GM21526 (cell line): Measurements from ENCODE around the gene FKBP8.
A peak's percentile ranks its signal among the peaks of the same experiment; 100 is the strongest.
"Not testable (repeated sequence)": the region's sequence is repeated elsewhere in the genome, so short reads cannot be mapped to it uniquely, and the experiment has no call there.

Source experiments
- ATAC-seq: cut with Tn5 transposase; IDR thresholded peaks from one replicate; pipeline ENCODE4 v1.9.1; 2021; ENCODE audit warnings: moderate library complexity; ENCODE audit not compliant: unreplicated experiment, low FRiP score

The FKBP8 gene

DNA sequence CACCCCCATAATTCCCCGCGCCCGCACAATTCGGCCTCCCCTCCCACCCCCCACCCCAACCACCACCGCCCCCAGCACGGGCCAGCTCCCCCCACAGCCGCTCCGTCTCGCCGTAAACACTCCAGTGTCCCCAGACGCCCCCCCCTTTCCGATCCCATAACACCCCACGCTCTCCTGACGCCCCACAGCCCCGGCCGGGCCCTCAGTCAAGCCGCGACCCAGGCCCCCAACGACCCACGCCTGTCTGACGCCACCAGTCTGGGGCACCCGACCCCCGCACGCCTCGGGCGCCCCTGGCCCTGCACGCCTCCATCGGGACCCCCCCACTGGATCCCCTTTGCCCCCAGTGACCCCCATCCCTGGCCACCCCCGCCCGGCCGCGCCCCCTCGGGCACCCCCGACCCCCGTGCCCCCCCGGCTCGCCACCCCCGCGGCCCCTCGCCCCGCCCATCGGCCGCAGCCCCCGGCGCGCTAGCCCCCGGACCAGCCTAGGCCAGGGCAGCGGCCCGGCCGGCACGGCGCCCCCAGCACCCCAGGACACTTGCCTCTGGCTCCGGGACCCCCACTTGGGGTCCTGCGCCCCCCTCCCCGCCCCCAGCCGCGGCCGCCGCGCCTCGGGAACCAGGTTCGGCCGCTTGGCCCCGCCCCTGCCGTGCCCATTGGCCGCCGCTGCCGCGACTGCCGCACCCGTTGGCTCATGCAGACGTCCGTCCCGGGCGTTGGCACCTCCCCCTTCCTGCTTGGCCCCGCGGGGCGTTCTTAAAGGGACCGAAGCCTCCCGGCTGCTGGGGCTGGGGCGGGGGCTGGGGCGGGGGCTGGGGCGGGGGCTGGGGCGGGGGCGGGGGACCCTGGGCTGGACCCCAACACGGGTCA lies at the start of gene FKBP8:
TSS of gene FKBP8 (minus strand) at position 633 of the 873 bp plus-strand sequence. CDS start 1,603 bp downstream, outside the sequence.
- ATAC-seq = peak; percentile 74

DNA sequence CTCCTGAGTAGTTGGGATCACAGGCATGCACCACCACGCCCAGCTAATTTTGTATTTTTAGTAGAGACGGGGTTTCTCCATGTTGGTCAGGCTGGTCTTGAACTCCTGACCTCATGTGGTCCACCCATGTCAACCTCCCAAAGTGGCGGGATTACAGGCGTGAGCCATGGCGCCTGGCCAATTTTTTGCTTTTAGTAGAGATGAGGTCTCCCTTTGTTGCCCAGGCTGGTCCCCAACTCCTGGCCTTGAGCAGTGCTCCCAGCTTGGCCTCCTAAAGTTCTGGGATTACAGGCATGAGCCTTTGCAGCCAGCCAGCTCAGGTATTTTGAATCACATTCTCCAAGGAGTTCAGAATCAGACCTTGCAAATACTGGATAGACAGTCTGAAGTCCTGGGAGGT lies 49.4 kb upstream of the FKBP8 start:
- not testable (repeated sequence) for ATAC-seq

DNA sequence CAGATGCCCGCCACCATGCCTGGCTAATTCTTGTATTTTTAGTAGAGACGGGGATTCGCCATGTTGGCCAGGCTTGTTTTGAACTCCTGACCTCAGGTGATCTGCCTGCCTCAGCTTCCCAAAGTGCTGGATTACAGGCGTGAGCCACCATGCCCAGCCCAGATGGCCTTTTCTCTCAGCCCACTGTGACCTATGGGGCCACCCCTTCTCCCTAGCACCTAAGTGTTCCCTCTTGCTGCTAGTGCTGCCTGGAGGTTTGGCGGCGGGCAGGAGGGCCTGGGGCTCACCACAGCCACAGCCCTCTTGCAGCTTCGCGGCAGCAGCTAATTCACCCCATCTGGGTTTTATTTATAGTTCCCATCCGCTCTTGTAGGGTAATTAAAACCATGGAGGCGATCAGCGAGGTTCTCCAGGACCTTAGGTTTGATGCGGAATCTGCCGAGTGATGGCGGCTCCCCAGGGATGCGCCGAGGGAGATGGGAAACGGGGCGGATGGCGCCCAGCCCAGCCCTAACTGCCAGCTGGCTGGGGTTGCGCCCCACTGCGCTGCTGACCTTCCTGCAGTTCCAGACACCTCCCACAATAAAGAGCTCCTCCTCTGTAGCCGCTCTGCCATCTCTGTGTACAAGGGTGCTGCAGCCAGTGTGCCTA lies 48.5 kb upstream of the FKBP8 start:
- ATAC-seq = no peak

DNA sequence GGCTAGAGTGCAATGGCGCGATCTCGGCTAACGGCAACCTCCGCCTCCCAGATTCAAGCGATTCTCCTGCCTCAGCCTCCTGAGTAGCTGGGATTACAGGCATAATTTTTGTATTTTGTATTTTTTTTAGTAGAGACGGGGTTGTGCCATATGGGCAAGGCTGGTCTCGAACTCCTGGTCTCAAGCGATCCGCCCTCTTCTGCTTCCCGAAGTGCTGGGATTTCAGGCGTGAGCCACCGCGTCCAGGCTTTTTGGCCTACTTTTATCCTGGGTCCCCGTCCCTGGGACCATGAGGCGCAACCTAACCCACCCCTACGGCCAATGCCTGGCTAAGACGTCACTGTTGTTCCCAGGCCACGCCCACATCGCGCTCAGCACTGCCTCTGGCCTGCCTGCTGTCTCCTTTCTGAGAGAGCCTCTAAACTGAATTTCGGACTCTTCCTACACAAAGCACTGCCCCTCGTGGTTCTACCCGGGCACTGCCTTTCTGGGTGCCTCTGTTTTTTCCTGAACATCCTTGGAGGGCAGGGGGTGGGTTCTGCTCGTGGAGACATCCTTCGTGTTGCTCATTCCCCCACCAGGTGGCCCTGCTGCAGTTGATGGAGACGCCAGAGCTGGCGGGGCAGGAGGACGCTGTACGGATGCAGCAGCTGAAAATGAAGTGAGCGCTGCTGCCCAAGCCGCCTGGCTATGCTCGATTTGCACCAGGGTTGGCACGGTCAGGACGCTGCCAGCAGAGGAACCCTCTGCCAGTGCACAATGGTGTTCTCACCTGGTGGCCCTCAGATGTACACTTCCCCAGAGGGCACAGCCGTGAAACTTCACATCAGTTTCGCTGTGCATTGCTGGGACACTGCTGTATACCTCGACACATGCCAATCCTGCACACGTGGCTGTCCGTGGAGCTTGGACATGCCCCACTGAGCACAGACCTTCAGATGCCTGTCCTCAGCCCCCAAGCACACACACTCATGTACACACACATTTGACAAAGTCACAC lies 47.2 kb upstream of the FKBP8 start:
- no peak for ATAC-seq

DNA sequence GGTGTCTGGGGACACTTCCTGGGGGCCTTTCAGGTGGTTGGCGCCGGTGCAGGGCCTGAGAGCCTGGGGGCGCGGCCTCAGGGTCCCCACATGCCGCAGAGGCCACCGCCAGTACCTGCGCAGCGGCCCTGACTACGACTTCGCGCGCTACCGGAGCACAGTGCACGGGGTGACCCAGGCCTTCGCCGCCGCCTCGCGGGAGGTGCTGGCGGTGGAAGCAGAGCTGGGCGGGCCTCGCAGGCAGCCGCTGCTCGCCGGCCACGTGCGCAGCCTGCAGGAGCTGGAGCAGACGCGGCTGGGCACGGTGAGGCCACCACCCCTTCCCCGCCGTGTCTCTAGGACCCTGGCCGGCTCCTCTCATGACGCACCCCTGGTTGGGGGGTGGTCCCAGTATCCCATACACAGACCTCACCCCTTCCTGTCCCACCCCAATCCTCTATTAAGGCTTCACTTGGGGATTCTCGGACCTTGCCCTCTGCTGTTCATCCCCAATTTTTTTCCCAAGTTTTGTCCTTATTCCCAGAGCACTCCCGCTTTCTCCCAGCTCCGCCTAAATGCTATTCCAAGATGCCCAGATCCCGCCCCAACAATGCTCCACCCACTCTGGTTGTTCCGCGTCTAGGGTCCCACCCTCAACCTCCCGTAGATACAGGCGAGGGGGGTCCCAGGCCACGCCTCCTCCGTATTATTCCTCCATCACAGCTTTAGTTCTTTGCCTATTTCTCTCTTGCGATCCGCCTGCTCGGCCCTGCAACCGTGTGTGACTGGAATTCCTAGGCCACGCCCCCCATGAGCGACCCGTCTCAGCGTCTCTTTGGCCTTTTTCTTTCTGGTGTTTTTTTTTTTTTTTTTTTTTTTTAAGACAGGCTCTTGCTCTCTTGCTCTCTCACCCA lies 46.3 kb upstream of the FKBP8 start:
- peak; percentile 31 for ATAC-seq

DNA sequence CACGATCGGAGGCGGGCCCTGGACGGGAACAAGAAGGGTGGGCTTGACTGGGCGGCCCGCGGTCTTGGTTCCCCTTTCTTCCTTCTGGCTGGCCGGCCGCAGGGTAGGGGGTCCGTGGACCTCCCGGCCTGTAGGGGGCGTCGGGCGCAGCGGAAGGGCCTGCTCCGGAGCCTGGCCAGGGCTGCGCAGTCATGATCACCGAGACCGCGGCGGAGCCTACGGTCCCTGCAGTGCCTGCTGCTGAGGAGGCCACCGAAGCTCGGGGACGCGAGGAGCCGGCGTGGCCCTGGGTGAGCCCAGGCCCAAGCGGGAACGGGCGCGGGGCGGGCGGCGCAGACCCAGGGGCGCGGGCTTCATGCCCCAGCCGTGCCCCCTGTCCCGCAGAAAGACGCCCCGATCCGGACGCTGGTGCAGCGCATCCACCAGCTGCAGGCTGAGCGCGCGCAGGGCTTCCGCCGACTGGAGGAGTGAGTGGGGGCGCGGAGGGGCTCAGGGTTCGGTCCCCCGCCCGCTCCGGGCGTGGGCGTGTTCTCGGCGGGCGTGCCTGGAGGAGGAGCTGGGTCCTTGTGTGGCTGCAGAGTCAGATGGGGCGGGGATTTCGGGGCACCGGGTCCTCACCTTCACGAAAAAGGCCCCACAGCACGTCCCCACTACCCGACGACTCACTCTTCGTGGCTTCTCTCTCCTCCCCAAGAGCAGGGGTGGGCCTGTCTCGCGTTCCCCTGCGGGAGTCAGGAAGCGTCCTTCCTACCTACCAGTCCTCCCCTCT lies 45.4 kb upstream of the FKBP8 start, which contains the start of gene REX1BD:
TSS of gene REX1BD (plus strand) at position 188 of the 769 bp plus-strand sequence. CDS start at position 192, 4 bp downstream.
- peak; percentile 55 for ATAC-seq

DNA sequence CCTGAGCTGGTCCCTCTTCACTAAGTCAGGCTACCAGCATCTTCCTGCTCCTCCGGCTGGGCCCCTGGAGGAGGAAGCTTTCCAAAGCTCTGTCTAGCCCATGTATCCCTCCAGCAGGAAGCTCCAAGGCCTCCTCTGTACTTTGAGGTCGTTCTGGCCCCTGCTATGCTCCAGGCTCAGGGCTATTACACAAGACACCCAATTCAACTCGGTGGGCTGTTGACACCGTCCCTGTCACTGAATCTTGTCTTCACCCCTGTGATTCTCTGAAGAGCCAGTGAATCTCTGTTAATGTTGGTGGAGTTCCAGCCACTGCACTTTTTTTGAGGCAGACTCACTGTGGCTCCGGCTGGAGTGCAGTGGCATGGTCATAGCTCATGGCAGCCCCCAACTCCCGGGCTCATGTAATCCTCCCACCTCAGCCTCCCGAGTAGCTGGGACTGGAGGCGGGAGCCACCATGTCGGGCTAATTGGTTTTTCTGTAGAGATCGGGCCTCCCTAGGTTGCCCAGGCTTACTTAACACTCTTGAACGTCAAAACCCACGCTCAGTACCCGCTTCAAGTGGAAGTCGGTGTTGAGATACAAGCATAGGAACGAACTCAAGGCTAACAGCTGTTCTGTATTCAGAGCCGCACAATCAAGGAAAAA lies 44.7 kb upstream of the FKBP8 start:
- ATAC-seq = peak; percentile 5

DNA sequence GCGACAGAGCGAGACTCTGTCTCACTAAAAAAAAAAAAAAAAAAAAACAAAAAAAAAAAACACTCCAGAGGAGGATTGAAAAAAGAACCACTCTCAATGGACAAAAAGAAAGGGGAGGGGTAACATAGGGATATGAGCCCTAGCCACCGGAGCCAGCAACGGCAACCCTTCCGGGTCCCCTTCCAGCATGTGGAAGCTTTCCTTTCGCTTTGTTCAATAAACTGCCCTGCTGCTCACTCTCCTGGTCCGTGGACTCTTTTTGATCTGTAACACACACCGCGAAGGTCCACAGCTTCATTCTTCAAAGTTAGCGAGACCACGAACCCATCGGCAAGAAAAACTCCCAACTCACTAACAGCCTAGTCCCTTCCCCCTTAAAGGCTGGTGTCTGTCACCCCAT lies 44.2 kb upstream of the FKBP8 start:
- no peak for ATAC-seq

DNA sequence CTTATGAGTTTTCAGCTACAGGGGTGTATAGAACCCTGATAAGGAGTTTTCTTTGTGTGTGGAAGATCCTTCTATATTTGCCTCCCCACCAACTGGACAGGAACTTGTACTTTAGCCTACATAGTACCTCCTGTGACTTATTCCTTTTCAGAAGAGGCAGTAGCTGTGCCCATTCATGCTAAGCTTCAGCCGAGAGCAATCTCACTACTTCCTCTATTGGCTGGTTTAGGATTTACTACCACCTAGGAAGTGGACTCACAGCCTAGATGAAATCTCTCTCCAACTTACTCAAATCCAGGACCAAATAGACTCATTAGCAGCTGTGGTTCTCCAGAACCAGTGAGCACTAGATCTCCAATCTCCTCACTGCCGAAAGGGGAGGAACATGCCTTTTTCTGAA lies 42.9 kb upstream of the FKBP8 start:
- ATAC-seq = no peak

DNA sequence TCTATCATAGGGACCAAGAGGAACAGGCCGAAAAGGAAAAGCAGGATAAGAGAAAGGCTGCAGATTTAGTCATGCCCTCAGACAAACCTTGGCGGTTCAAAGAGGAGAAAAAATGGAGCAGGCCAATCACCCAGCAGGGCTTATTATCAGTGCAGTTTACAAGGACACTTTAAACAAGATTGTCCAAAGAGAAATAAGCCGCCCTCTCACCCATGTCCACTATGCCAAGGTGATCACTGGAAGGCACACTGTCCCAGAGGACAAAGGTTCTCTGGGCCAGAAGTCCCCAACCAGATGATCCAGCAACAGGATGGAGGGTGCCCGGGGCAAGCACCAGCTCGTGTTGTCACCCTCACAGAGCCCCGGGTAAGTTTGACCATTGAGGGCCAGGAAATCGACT lies 36.9 kb upstream of the FKBP8 start:
- no peak for ATAC-seq

DNA sequence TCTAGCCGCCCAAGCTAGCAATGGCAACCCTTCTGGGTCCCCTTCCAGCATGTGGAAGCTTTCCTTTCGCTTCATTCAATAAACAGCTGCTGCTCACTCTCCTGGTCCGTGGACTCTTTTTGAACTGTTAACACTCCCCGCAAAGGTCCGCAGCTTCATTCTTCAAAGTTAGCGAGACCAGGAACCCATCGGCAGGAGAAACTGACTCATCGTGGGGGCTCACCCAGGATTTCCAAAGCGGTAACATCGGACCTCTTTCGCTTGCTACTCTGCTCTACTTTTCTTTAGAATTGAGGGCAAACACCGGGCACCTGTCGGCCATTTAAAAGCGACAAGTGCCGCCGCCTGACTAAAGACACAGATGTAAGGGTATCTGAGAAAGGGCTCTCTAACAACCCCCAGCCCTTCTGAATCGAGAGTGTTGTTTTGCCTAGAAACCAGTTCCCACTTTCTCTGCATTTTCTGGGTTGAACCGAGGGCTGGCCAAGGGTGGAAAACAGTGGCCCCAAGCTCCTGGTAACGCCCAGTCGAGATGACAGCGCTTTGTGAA lies 34.1 kb upstream of the FKBP8 start:
- ATAC-seq = no peak

DNA sequence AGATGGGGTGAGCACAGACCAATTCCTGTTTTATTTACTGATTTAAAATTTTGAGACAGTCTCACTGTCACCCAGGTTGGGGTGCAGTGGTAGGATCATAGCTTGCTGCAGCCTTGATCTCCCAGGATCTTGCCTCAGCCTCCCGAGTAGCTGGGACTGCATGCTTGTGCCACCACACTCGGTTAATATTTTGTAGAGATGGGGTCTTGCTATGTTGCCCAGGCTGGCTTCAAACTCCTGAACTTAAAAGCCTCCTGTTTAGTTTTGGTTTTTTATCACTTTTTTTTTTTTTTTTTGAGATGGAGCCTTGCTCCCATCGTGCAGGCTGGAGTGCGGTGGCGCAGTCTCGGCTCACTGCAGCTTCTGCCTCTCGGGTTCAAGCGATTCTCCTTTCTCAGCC lies 33.0 kb upstream of the FKBP8 start:
- no peak for ATAC-seq

DNA sequence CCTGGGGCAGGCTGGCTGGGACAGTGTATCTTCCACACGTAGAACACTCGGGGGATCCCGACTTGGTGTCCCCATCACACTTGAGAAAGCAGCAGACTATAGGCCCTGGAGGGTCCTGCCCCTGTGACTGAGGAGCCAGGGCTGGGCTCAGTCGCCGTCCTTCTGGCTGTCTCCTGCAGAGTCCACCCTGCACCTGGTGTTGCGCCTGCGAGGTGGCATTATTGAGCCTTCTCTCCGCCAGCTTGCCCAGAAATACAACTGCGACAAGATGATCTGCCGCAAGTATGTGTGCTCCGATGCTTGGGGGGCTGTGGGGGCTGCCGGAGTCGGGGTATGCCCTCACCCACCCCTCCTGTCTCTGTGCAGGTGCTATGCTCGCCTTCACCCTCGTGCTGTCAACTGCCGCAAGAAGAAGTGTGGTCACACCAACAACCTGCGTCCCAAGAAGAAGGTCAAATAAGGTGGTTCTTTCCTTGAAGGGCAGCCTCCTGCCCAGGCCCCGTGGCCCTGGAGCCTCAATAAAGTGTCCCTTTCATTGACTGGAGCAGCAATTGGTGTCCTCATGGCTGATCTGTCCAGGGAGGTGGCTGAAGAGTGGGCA lies 31.4 kb upstream of the FKBP8 start:
- ATAC-seq = no peak

DNA sequence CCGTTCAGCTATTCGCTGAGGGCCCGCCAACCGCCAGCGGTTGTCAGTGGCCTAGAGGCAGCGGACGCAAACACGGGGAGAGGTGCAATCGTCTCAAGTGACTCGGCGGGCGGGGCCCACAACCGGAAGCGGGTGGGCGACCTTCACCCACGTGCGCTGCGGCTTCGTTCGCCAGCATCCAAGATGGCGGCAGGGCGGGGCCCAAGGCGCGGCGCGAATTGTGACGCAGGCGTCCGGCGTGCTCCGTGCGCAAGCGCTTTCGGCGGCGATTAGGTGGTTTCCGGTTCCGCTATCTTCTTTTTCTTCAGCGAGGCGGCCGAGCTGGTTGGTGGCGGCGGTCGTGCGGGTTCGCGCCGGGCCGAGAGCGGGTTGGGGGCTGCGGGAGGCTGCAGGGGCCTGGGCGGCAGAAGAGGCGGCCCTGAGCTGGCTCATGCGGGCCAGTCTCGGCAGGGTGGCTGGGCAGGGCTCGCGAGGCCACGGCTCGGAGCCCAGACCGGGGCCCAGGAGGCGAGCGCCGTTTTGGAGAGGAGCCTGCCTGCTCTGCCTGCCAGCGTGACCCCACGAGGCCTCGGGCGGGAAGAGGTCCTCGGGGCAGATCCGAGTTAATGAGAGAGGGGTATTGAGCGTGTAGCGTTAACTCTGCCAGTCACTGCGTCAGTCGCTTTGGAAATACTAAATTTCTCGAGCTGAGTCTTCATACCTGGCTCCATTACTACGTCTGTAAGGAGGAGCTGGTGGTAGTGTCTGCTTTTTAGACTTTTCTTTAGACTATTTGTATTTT lies 28.4 kb upstream of the FKBP8 start, which contains the start of gene UBA52:
TSS of gene UBA52 (plus strand) at position 294 of the 781 bp plus-strand sequence. CDS start 1,444 bp downstream, outside the sequence.
- ATAC-seq = peak; percentile 75

DNA sequence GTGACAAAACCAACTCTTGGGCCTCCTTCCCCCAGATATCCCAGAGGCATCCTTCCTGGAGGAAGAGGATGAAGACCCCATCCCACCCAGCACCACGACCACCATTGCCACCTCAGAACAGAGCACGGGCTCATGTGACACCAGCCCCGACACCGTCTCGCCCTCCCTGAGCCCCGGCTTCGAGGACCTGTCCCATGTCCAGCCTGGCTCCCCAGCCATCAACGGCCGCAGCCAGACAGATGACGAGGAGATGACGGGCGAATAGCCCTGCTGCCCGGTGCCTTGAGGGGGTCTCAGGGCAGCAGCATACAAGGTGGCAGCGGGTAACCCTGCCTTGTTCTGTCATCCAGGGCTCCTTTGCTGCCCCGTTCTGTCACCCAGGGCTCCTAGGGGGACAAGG lies 25.0 kb upstream of the FKBP8 start:
- ATAC-seq = no peak

DNA sequence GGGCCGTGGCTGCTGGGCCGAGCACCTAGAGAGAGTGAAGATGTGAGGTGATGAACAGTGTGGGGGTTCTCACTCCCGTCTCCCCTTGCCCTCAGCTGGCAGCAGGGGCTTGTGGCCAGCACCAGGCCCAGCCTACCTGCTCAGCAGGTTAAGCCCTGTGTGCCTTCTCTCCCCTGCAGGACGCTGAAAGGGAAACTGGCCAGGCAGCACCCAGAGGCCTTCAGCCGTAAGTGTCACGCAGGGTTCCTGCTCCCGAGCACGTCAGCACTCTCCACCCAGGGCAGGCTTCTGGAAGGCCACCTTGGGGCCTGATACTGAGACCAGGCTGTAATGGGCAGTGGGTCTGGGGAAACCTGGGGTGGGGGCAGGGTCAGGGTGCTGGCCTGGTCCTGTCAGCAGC lies 23.6 kb upstream of the FKBP8 start:
- no peak for ATAC-seq

DNA sequence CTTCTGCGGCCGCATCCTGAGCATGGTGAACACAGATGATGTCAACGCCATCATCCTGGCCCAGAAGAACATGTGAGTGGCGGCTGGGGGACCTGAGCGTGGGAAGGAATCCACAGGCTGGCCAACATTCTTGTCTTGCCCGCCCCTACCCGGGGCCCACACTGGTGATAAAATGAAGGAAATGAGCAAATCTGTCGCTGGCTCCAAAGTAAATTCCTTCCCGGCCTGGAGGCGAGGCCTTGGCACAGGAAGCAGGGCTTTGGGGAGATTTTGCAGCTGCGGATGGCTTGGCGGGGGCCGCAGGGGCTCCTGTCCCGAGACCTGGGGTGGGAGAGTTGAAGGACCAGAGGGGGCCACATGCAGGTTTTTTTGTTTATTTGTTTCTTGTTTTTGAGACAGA lies 18.7 kb upstream of the FKBP8 start:
- no peak for ATAC-seq
